ENCODE results near the gene FMNL2. TPM values are rescaled to one million over a fixed set of nuclear protein-coding genes. Genes with fewer than 3 reads are reported as not detected.

Gene FMNL2
- total RNA-seq, 4 donors from 2014 or later: 50.5 to 96.7 (median 79.6) TPM

DNA sequence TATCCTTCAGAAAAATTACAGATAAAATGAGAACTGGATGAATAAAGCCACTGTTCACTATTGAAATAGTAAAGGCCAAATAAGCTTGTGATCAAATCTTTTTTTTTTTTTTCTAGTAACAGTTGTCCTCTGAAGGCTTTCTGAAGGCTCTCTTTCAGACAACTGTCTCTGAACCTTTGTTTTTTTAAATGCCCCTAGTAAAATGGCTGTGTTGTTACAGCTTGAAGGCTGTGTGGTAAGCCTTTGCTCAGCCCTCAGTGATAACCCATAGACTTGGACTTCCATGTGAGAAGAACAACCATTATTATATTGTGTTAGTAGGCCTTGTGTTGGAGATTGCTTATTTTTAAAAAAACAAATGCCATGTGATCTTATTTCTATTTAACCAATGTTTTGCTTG, 17.6 kb downstream of the FMNL2 start:
- TF ChIP-seq, protein P1, sequence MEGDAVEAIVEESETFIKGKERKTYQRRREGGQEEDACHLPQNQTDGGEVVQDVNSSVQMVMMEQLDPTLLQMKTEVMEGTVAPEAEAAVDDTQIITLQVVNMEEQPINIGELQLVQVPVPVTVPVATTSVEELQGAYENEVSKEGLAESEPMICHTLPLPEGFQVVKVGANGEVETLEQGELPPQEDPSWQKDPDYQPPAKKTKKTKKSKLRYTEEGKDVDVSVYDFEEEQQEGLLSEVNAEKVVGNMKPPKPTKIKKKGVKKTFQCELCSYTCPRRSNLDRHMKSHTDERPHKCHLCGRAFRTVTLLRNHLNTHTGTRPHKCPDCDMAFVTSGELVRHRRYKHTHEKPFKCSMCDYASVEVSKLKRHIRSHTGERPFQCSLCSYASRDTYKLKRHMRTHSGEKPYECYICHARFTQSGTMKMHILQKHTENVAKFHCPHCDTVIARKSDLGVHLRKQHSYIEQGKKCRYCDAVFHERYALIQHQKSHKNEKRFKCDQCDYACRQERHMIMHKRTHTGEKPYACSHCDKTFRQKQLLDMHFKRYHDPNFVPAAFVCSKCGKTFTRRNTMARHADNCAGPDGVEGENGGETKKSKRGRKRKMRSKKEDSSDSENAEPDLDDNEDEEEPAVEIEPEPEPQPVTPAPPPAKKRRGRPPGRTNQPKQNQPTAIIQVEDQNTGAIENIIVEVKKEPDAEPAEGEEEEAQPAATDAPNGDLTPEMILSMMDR (IDR thresholded peaks at IDR 0.05; ENCODE audit: low read depth): no peak

DNA sequence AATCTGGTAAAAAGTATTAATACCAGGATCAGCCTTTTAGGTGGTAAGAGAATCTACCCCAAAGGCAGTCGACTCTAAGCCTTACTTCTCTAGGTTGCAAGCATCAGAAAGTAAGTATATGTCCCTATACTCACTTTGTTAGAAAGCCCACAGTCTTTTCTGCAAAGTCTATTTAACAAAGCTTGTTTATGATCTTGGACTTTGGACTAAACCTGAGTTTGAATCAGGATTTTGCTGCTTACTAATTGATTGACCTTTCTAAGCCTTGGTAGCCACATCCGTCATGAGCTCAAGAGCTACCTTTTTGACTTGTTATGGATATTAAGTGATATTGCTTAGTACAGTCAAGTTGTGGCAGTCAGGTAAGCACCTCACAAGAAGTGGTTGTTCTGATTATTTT, 18.4 kb downstream of the FMNL2 start:
- TF ChIP-seq, protein P1 (IDR thresholded peaks at IDR 0.05; ENCODE audit: low read depth): no peak

DNA sequence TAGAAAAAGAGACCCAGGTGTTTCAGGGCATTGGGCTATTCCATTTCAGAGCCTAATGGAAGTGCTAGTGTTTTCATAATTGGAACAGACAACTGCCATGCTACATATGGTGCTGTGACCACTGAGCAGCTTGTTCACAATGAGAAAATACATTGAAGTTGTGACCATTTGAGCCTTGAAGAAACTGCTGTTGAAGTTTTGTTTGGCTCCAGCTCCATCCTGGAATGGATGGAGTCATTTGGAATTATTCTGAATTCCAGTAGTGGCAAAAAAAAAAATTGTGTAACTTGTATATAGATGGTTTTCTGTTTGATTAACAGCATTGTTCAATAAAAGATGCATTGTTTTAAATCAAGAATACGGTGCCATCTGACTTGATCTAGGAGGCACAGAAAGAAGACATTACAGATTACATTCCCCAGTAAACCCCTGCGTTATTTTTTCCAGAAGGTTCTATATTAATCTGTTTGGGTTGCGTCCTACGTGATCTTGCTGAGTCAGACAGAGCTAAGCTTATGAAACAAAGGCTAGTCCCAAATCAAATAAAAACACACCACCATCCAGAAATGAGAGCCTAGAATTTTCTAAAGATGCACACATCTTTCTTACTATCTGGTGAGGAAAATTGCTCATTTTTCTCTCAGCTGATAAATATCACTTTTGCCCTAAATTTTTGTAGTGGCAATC, 19.2 kb downstream of the FMNL2 start:
- TF ChIP-seq, protein P1 (IDR thresholded peaks at IDR 0.05; ENCODE audit: low read depth): no peak

DNA sequence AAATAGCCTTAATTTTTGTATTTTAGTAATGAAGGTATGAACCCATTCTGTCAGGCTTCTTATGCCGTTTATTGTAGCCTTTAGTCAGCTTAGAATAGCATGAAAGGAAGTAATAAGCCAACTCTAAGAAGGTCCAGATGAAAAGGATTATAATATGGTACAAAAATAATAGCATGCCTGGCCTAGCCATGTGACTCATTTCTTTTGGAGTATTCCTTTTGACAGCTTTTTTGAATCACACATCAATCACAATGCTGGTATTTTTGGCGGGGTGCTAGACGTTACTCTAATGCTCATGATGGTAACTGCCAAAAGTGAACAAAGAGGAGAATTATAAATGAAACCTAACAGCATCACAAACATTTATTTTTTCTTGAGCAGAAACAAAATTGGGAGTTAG, 19.9 kb downstream of the FMNL2 start:
- TF ChIP-seq, protein P1 (IDR thresholded peaks at IDR 0.05; ENCODE audit: low read depth): no peak

DNA sequence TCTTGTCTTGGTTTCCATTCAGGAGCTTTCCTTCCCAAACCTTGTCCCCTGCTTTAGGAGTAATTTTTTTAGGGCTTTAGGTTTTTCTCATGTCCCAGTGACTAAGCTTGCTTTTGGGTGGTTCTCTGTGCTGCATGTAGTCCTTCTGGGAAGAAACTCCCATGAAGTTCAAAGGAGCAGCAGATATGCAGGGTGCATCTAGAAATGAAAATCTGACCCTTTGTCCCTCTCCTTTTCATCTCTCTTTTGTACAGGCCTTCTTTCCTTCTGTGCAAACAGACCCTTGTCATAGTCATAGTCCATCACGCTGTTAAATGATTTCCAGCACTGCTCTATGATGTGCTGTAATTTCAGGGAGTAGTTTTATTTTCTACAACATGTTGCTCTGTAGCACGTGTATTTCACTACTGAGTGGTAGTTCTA, 20.4 kb downstream of the FMNL2 start:
- TF ChIP-seq, protein P1 (IDR thresholded peaks at IDR 0.05; ENCODE audit: low read depth): no peak

DNA sequence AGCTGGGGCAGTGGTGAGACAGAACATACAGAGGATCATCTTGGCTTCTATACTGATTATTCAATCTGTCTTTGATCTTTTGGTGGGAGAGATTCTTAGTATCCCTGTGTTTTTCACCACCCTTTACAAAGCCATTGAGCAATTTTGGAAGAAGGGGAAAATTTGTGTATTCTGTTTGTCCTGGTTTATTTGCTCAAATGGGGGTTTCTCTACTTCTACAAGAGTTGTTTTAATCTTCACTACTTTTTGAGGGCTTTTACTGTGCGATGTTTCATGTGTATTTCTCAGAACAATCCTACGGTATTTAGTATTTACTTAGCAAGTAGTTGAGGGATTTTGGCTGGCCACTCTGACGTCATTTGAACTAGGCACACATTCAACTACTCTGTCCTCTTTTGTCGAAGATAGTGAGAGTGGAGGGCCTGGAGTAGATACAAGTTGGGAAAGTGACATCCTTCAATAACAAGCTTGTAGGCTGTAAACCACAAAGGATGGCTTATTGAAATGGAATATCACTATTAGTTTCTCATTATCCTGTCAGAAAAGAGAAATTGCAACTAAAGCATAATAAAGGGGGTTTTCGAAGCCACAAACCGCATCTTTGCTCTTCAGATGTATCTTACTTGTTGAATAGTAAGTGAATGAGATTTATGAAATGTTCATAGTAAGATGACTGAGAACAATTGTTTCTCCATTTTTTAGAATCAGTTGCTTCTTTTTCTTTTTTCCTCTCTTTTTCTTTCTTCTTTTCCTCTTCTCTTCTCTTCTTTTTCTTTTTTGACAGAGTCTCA, 24.8 kb downstream of the FMNL2 start:
- TF ChIP-seq, protein P1 (IDR thresholded peaks at IDR 0.05; ENCODE audit: low read depth): no peak

DNA sequence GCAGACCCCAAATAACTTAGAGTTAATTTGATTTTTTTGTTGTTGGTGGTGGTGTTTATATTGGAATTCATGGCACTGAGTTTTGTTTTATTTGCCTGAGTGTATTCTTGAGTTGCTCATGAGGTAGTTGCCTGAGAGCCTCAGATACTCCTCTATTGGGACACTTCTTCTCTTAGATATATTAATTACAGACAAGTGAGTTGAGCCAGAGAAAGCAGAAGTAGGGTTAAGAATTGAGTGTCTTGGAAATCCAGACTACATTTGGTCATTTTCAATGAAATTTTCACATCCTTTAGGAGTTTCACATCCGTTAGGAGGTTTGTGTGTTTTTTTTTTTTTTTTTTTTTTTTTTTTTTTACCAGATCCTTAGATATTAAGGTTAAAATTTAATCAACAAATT, 29.0 kb downstream of the FMNL2 start:
- TF ChIP-seq, protein P1 (IDR thresholded peaks at IDR 0.05; ENCODE audit: low read depth): no peak
